ENCODE measurements around the gene FGFRL1.

DNA sequence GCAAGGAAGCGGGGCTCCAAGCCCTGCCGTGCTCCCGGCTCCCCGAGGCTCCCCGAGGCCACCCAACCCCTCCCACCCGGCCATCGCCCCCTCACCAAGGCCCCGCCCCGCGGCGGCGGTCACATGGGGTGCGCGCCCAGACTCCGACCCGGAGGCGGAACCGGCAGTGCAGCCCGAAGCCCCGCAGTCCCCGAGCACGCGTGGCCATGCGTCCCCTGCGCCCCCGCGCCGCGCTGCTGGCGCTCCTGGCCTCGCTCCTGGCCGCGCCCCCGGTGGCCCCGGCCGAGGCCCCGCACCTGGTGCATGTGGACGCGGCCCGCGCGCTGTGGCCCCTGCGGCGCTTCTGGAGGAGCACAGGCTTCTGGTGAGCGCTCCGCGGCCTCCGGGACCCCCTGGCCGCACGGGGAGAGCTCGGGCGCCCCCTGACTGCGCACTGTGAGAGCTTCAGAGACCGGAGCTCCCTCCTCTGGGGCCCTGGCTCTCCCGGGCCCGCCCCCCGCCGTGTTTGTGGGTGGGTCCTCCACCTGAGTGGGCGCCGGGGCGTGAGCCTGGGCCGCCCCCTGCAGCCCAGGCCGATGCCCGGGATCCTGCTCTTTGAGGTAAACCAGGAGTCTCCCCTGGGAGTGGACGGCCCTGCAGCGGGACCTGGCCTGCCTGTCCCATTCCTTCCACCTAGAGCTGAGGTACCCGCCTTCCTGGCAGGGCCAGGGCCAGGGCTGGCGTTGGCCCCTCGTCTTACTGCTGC lies 24.4 kb upstream of the FGFRL1 start, which contains the start of gene IDUA:
- TF ChIP-seq CTCF (conservative IDR thresholded peaks at IDR 0.05) (peak; percentile 65), EZH2 (IDR thresholded peaks at IDR 0.05; ENCODE audit: low read depth) (no peak)
